H9 (cell line): ENCODE measurements around the gene AMIGO3. TPM values are rescaled to one million over a fixed set of nuclear protein-coding genes. Genes with fewer than 3 reads are reported as not detected.

Experiments
- DNase-seq: peaks from one replicate; pipeline ENCODE4 v3.0.0-alpha.2; 2017
- H2AFZ ChIP-seq: one replicate; pipeline ENCODE4 v1.6.1; 2013; ENCODE audit warnings: mild to moderate bottlenecking, low read length, control low read depth, moderate library complexity
- H2AK5ac ChIP-seq: 2 replicates; pipeline ENCODE4 v1.6.1; 2013; ENCODE audit warnings: low read length, control low read depth, mixed read lengths; ENCODE audit not compliant: insufficient read length
- H2BK120ac ChIP-seq: one replicate; pipeline ENCODE4 v1.6.1; 2013; ENCODE audit warnings: low read depth, mild to moderate bottlenecking, low read length, control low read depth, inconsistent platforms; ENCODE audit not compliant: poor library complexity, severe bottlenecking
- H2BK12ac ChIP-seq: 2 replicates; pipeline ENCODE4 v1.6.1; 2013; ENCODE audit warnings: low read length, control low read depth, mixed read lengths, low read depth; ENCODE audit not compliant: insufficient read length
- H2BK15ac ChIP-seq: 2 replicates; pipeline ENCODE4 v1.6.1; 2013; ENCODE audit warnings: low read depth, low read length, control low read depth
- H2BK20ac ChIP-seq: one replicate; pipeline ENCODE4 v1.6.1; 2013; ENCODE audit warnings: low read depth, mild to moderate bottlenecking, low read length, control low read depth, inconsistent platforms; ENCODE audit not compliant: poor library complexity, severe bottlenecking
- H2BK5ac ChIP-seq: 2 replicates; pipeline ENCODE4 v1.6.1; 2013; ENCODE audit warnings: low read length, control low read depth, mixed read lengths; ENCODE audit not compliant: insufficient read length
- H3K14ac ChIP-seq: 2 replicates; pipeline ENCODE4 v1.6.1; 2013; ENCODE audit warnings: low read length, control low read depth; ENCODE audit not compliant: insufficient read depth
- H3K18ac ChIP-seq: 2 replicates; pipeline ENCODE4 v1.6.1; 2013; ENCODE audit warnings: low read depth, mild to moderate bottlenecking, mixed read lengths, low read length, control low read depth; ENCODE audit not compliant: insufficient read length
- H3K23ac ChIP-seq: 2 replicates; pipeline ENCODE4 v1.6.1; 2013; ENCODE audit warnings: low read length, control low read depth, mixed read lengths, low read depth; ENCODE audit not compliant: insufficient read length
- H3K23me2 ChIP-seq: 2 replicates; pipeline ENCODE4 v1.6.1; 2013; ENCODE audit warnings: low read depth, mild to moderate bottlenecking, mixed read lengths, low read length, control low read depth; ENCODE audit not compliant: insufficient read length, poor library complexity, severe bottlenecking
- H3K27ac ChIP-seq: 2 replicates; pipeline ENCODE4 v1.5.1; 2013; ENCODE audit warnings: low read length, control low read depth, mixed read lengths, low read depth; ENCODE audit not compliant: insufficient read length
- H3K27me3 ChIP-seq: 2 replicates; pipeline ENCODE4 v1.6.1; 2013; ENCODE audit warnings: low read length, control low read depth, inconsistent platforms; ENCODE audit not compliant: insufficient read depth
- H3K4ac ChIP-seq: 2 replicates; pipeline ENCODE4 v1.6.1; 2013; ENCODE audit warnings: low read depth, mild to moderate bottlenecking, control low read depth, inconsistent platforms, low read length, moderate library complexity
- H3K4me1 ChIP-seq: 2 replicates; pipeline ENCODE4 v1.6.1; 2013; ENCODE audit warnings: low read length, control low read depth, inconsistent platforms; ENCODE audit not compliant: insufficient read depth
- H3K4me2 ChIP-seq: 2 replicates; pipeline ENCODE4 v1.6.1; 2013; ENCODE audit warnings: low read length, control low read depth, mixed read lengths; ENCODE audit not compliant: insufficient read length, insufficient read depth
- H3K56ac ChIP-seq: 2 replicates; pipeline ENCODE4 v1.6.1; 2013; ENCODE audit warnings: low read depth, mild to moderate bottlenecking, mixed read lengths, low read length, control low read depth; ENCODE audit not compliant: insufficient read length
- H3K79me1 ChIP-seq: 2 replicates; pipeline ENCODE4 v1.6.1; 2013; ENCODE audit warnings: low read depth, mild to moderate bottlenecking, moderate library complexity, low read length, control low read depth, inconsistent platforms; ENCODE audit not compliant: insufficient read depth, poor library complexity, severe bottlenecking
- H3K79me2 ChIP-seq: 2 replicates; pipeline ENCODE4 v1.6.1; 2013; ENCODE audit warnings: low read length, control low read depth, inconsistent platforms; ENCODE audit not compliant: insufficient read depth
- H3K9ac ChIP-seq: 2 replicates; pipeline ENCODE4 v1.6.1; 2013; ENCODE audit warnings: low read length, control low read depth, mixed read lengths; ENCODE audit not compliant: insufficient read length; ENCODE audit errors: extremely low read depth
- H3K9me3 ChIP-seq: one replicate; pipeline ENCODE4 v1.6.1; 2013; ENCODE audit warnings: low read depth, low read length, inconsistent platforms; ENCODE audit not compliant: control insufficient read depth
- H3T11ph ChIP-seq: one replicate; pipeline ENCODE4 v1.6.1; 2013; ENCODE audit warnings: mild to moderate bottlenecking, low read length, control low read depth, inconsistent platforms
- H4K20me1 ChIP-seq: one replicate; pipeline ENCODE4 v1.6.1; 2013; ENCODE audit not compliant: control insufficient read depth, insufficient read length, insufficient read depth
- H4K5ac ChIP-seq: 2 replicates; pipeline ENCODE4 v1.6.1; 2013; ENCODE audit warnings: low read depth, mild to moderate bottlenecking, mixed read lengths, low read length, control low read depth; ENCODE audit not compliant: insufficient read length
- H4K8ac ChIP-seq: replicated peaks from 2 replicates; pipeline ENCODE4 v1.6.1; 2013; ENCODE audit warnings: low read length, control low read depth, mixed read lengths, low read depth; ENCODE audit not compliant: insufficient read length
- H4K91ac ChIP-seq: 2 replicates; pipeline ENCODE4 v1.6.1; 2013; ENCODE audit warnings: low read depth, mild to moderate bottlenecking, moderate library complexity, mixed read lengths, low read length, control low read depth; ENCODE audit not compliant: insufficient read length
- H3K27ac Mint-ChIP-seq, 3 experiments: 2 replicates in 2 of 3; 3 replicates in 1 of 3; pipeline ENCODE4 v1.8.0; 2020 to 2021; ENCODE audit warnings: mixed read lengths in 3 of 3, mild to moderate bottlenecking in 1 of 3, moderate library complexity in 1 of 3
- H3K27me3 Mint-ChIP-seq: 2 replicates; pipeline ENCODE4 v1.8.0; 2021; ENCODE audit warnings: low read depth, mild to moderate bottlenecking, moderate library complexity, mixed read lengths
- H3K36me3 Mint-ChIP-seq, 3 experiments: 2 replicates in 2 of 3; 3 replicates in 1 of 3; pipeline ENCODE4 v1.8.0; 2020 to 2021; ENCODE audit warnings: low read depth in 3 of 3, mixed read lengths in 3 of 3; ENCODE audit not compliant: insufficient read depth in 1 of 3
- H3K4me1 Mint-ChIP-seq, 2 experiments: 2 replicates each; pipeline ENCODE4 v1.8.0; 2020; ENCODE audit warnings: mixed read lengths in 2 of 2
- H3K4me3 Mint-ChIP-seq, 2 experiments: 2 replicates in 1 of 2; 3 replicates in 1 of 2; pipeline ENCODE4 v1.8.0; 2020 to 2021; ENCODE audit warnings: mild to moderate bottlenecking in 2 of 2, mixed read lengths in 2 of 2, moderate library complexity in 1 of 2
- H3K9me3 Mint-ChIP-seq, 2 experiments: 2 replicates in 1 of 2; 3 replicates in 1 of 2; pipeline ENCODE4 v1.8.0; 2020; ENCODE audit warnings: mild to moderate bottlenecking in 2 of 2, mixed read lengths in 2 of 2, moderate library complexity in 1 of 2
- CTCF ChIP-seq: fragments of 200-600 bp; sonication (generic); conservative IDR thresholded peaks from 3 replicates; pipeline ENCODE4 v1.8.0; 2021; ENCODE audit warnings: antibody characterized with exemption, mild to moderate bottlenecking
- WGBS: extraction: QIAGEN DNeasy Blood & Tissue Kit; methylation state at CpG from one replicate; pipeline ENCODE4 v1.1.7; 2013; ENCODE audit warnings: missing lambda C conversion rate, low lambda C conversion rate, mixed read lengths; ENCODE audit not compliant: insufficient read length; ENCODE audit errors: extremely low coverage; 5-methylcytosine and 5-hydroxymethylcytosine counted together
- total RNA-seq: library from RNA; stranded (reverse); gene quantifications from 2 replicates; pipeline ENCODE4 v1.2.1, GENCODE V29; 2021

The AMIGO3 gene
- total RNA-seq, 1 experiment from 2014 or later, result 3.8 TPM

- no peak overlapping the region for H2AK5ac ChIP-seq
- H3K79me1 ChIP-seq, result peaks cover 4% of the 10 kb centered on the region
- H2BK120ac ChIP-seq, result no peak overlapping the region
- no peak overlapping the region for H3K27ac Mint-ChIP-seq
- no peaks in the 10 kb centered on the region for H3K27me3 Mint-ChIP-seq
- H3K36me3 Mint-ChIP-seq, result peaks cover 0 to 9% (median 0%) of the 10 kb centered on the region in 3 experiments; a peak in 3 of 7 replicates
- no peak overlapping the region for H2BK20ac ChIP-seq
- no peaks in the 10 kb centered on the region; the same call in 1 of the 2 replicates for H3K4me1 ChIP-seq
- peaks cover 3% of the 10 kb centered on the region; the same call in 1 of the 2 replicates for H3K79me2 ChIP-seq
- TF ChIP-seq CTCF, result no peak
- no peak overlapping the region for H3K27ac ChIP-seq
- H4K5ac ChIP-seq, result no peak overlapping the region
- H4K20me1 ChIP-seq, result no peaks in the 10 kb centered on the region
- H4K91ac ChIP-seq, result no peak overlapping the region
- H3K23me2 ChIP-seq, result no peaks in the 10 kb centered on the region
- H4K8ac ChIP-seq, result no peak overlapping the region
- peaks cover 3 to 11% of the 10 kb centered on the region in 2 experiments for H3K4me1 Mint-ChIP-seq
- no peak overlapping the region for H3T11ph ChIP-seq
- H3K9me3 Mint-ChIP-seq, result no peaks in the 10 kb centered on the region
- H3K56ac ChIP-seq, result no peak overlapping the region
- H3K4me3 Mint-ChIP-seq, result no peak overlapping the region
- no peak overlapping the region for H3K23ac ChIP-seq
- no peak overlapping the region for H3K4me2 ChIP-seq
- no peak overlapping the region for H3K14ac ChIP-seq
- no peak overlapping the region for H2BK15ac ChIP-seq
- no peak overlapping the region for H3K18ac ChIP-seq
- no peak overlapping the region for H2AFZ ChIP-seq
- H3K9me3 ChIP-seq, result no peaks in the 10 kb centered on the region
- H2BK12ac ChIP-seq, result no peak overlapping the region
- DNase-seq, result no peak
- no peak overlapping the region for H2BK5ac ChIP-seq
- WGBS, result no CpG with 5 or more reads among the region's 1 CpG
- no peak overlapping the region for H3K9ac ChIP-seq
- H3K27me3 ChIP-seq, result no peaks in the 10 kb centered on the region; the same call in 1 of the 2 replicates
- no peak overlapping the region for H3K4ac ChIP-seq
Measured at GRCh38 chr3:49754536-49754935, 35.1 kb upstream of the AMIGO3 start.
